HG02763 (cell line): ENCODE measurements around the gene SSNA1.

Source experiments
- ATAC-seq: cut with Tn5 transposase; IDR thresholded peaks from one replicate; pipeline ENCODE4 v1.9.1; 2021; ENCODE audit warnings: mild to moderate bottlenecking, moderate library complexity; ENCODE audit not compliant: unreplicated experiment

Gene SSNA1

DNA sequence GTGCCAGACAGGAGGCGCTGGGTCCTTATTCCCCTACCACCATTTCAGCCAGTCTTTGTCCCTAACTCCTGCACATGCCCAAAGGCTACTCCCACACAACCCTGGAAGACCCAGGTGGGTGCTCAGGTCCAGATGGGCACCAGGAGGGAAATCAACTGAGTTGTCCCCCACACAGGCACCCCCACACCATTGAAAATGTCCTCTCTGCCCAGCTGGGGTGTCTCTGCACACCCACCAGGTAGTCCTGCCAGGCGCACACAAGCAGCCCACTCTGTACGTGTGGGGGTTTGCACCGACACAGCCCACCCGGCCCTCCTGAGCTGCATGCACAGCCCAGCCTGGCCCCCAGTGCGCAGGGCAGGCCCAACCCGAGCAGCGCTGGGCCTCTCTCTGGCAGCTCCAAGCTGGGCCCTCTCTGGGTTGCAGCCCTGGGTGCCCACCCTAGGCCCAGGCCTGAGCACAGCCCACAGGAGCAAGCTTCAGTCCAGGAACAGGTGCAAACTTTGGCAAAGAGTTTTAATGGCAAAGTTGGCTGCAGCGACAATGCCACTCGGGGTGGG lies 31.4 kb downstream of the SSNA1 start:
- no peak for ATAC-seq

GRCh38 chr9:137220317-137221094 lies 32.0 kb downstream of the SSNA1 start:
- ATAC-seq: no peak

- ATAC-seq: no peak
Observed at GRCh38 chr9:137221095-137221505, 32.6 kb downstream of the SSNA1 start.

- no peak for ATAC-seq
Observed at GRCh38 chr9:137221506-137222111, 33.1 kb downstream of the SSNA1 start.

GRCh38 chr9:137222190-137223077 lies 34.0 kb downstream of the SSNA1 start, which contains the start of gene RNF208:
RNF208 (minus strand) TSS chr9:137222240; CDS start chr9:137221212, 1,028 bp downstream.
- ATAC-seq: no peak

DNA sequence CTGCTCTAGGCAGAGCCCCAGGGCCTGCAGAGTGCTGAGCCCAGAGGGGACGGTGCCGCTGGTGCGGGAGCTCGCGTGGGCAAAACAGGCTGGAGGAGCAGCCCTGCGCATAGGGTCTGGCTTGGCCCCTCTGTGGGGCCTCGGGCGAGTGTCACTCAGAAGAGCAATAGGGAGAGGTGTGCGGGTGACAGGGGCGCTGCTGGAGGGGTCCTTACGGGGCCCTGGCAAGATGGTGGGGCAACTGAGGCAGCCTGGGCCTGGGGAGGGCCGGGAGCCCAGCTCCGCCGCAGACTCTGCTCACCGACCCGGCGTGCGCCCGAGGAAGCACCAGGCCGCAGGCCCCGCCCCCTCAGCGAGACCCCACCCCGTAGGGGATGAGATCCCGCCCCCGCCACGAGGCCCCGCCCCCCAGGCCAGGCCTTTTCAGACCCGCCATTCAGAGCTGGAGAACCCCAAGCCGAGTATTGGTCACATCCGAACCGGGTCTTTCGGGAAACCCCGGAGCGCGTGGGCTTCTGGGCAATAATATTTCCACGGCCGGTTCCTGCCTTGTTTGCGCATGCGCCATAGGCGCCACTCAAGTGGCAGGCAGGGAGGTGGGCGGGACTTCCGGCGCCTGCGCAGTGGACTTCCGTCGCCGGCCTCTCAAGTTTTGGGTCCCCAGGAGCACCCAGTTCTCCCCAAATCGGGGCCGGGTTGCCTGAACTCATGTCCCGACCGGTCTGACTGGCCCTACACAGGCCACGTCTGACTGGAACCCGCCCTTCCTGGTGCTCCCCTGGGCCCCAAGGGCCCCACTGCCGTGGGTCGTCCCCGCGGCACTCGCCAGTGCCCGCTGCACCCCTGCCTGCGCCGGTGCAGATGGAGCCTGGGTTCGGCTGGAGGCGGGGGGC lies 34.8 kb downstream of the SSNA1 start:
- ATAC-seq: peak; percentile 75

- ATAC-seq: no peak
Observed at GRCh38 chr9:137224830-137225694, 36.6 kb downstream of the SSNA1 start, which contains the start of gene CYSRT1. CYSRT1 (plus strand) TSS chr9:137225174; CDS start chr9:137225622, 448 bp downstream.

DNA sequence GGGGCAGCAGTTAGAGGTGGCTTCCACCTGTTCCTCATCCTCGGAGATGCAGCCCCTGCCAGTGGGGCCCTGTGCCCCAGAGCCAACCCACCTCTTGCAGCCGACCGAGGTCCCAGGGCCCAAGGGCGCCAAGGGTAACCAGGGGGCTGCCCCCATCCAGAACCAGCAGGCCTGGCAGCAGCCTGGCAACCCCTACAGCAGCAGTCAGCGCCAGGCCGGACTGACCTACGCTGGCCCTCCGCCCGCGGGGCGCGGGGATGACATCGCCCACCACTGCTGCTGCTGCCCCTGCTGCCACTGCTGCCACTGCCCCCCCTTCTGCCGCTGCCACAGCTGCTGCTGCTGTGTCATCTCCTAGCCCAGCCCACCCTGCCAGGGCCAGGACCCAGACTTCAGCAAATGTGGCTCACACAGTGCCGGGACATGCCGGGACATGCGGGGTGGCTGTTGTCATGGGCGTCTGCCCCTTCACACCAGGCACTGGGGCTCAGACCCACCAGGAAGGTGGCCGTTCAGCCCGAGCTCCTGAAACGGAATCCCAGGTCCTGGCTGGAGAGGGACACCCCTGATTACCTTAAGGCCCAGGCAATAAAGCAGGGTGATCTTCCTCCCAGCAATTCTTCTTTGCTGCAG lies 37.3 kb downstream of the SSNA1 start:
- no peak for ATAC-seq

DNA sequence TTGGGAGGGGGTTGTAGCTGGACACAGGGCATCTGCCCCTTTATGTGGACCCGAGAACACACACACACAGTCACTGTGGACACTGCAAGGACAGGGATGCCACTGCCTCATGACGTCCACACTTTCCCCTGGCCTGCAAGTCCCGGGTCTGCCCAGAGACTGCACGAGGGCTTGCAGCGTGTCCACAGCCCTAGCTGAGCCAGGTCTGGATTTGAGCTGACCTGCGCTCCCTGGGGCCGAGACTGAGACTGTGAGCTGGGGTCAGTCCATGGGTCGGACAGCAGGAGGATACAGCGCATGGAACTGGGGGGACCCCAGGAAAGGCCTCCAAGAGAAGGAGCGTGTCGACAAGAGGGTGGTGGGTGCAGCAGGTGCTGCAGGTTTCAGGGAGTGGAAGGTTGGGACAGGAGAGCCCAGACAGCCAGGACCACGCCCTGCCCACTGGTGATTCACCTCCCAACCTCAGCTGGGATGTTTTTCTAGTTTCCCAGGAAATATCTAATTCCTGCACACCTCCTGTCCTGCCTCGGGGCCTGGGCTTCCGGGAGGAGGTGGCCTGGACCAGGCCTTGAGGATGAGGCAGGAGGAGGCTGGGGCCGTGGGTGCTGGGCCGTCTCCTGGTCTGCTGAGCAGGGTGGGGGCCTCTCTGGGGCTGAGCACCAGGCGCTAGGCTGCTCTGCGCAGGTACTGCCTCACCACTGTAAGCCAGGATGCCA lies 38.0 kb downstream of the SSNA1 start:
- no peak for ATAC-seq

- no peak for ATAC-seq
Observed at GRCh38 chr9:137227054-137227852, 38.8 kb downstream of the SSNA1 start, which contains the start of gene RNF224. RNF224 (plus strand) TSS chr9:137227502; CDS start chr9:137228336, 834 bp downstream.

DNA sequence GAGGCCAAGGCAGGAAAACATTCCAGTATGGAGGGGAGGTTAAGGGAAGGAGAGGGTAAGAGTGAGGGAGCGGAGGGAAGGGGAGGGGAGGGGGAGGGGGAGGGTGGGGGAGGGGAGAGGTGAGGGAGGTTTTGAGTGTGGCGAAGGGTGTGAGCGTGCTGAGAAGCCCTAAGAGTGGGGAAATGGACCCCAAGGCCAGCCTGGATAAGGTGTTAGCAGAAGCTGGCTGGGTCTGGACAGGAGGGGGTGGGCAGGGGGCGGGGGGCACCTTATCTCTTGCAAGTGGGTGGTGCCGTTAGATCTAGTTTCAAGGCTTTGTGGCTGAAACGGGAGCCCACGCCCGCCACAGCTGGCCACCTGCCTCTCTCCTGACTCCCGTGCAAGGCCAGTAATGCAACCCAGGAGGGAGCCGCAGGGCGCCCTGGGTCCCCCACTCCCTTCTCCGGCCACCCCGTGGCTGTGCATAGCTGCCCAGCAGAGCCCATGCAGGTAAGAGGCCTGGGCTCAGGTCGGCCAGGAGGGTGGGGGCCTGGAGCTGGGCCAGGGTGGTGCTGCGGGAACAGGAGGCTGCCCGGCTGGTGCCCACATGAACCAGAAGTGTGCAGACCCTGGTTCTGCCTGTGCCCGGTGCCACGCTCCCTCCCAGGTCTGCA lies 39.5 kb downstream of the SSNA1 start:
- ATAC-seq: no peak

- ATAC-seq: no peak
Observed at GRCh38 chr9:137228506-137228967, 40.1 kb downstream of the SSNA1 start.

DNA sequence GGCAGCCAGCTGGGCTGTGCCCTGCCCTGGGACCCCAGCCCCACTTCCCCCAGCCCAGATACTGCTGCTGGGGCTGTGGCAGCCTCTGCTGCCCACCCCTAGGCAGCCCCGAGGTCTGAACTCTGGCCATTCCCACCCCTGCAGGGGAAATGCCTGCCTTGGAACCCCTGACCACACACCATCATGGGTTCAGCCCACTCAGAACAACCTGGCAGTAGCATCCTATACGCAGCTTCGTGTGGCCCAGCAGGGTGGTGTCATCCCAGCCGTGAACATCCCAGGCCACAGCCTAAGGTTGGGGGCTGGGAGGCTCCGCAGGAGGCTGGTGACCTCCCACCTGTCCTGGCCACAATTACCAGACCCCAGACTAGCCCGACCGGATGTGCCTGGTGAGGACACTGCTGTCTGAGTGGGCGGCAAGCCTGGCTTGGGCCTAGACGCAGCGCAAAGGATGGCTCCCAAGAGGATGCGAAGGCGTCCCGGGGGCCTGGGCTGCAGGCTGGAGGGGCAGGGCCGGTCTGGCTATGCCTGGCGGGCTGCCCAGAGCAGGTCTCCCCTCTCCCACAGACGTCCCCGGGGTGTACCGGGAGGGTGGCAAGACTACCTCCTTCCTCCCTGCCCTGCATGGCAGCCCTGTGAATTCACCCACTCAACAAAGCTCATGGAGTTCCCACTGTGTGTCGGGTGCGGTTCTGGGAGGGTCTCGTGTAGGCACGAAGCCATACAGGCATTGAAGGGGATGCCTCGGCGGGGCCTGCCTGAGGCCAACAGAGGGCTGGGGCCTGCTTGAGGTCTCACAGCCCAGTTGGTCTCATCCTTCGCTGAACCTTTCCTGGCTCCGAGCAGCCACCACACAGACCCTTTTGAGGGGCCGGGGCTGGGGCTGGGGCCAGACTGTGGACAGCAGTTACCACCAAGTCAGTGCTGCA lies 40.8 kb downstream of the SSNA1 start:
- no peak for ATAC-seq

GRCh38 chr9:137229903-137230704 lies 41.6 kb downstream of the SSNA1 start:
- no peak for ATAC-seq
